Breast epithelium (tissue), 3 donors: Measurements from ENCODE around the gene BRF1.

Experiments
- CTCF ChIP-seq, 3 donors: fragments of 450-650 bp; IDR thresholded peaks; one replicate each; pipeline ENCODE4 v1.5.1; 2016 to 2017; ENCODE audit warnings: antibody characterized with exemption in 3 of 3, mild to moderate bottlenecking in 3 of 3, moderate library complexity in 3 of 3
- POLR2AphosphoS5 ChIP-seq, 3 donors: sonication (generic); formaldehyde crosslinking; IDR thresholded peaks; one replicate each; pipeline ENCODE4 v1.6.1; 2017; ENCODE audit warnings: antibody characterized with exemption in 3 of 3

- TF ChIP-seq POLR2AphosphoS5 (IDR thresholded peaks at IDR 0.05): no peak
- TF ChIP-seq CTCF (IDR thresholded peaks at IDR 0.05): no peak
Observed at GRCh38 chr14:105206873-105207272, 93.9 kb downstream of the BRF1 start.
